NCI-H146 treated with DMSO at 0.1 percent for 48 hours (cell line): ENCODE data around the gene LMO7.
A peak's percentile ranks its signal among the peaks of the same experiment; 100 is the strongest.
"Not testable (repeated sequence)": the region's sequence is repeated elsewhere in the genome, so short reads cannot be mapped to it uniquely, and the experiment has no call there.

Experiments
- DNase-seq: peaks from one replicate; lab custom pipeline; 2025; ENCODE audit not compliant: unreplicated experiment; lab: John Stamatoyannopoulos, UW

Gene LMO7

GRCh38 chr13:75647126-75647784 lies 11.1 kb downstream of the LMO7 start:
- no peak for DNase-seq

- no peak for DNase-seq
Observed at GRCh38 chr13:75648446-75648845, 12.3 kb downstream of the LMO7 start.

- DNase-seq, result no peak
Observed at GRCh38 chr13:75651013-75651412, 14.9 kb downstream of the LMO7 start.

- DNase-seq, result no peak
Observed at GRCh38 chr13:75652726-75653125, 16.6 kb downstream of the LMO7 start.

GRCh38 chr13:75656425-75656989 lies 20.4 kb downstream of the LMO7 start:
- no peak for DNase-seq

GRCh38 chr13:75657111-75657510 lies 21.0 kb downstream of the LMO7 start:
- no peak for DNase-seq

- no peak for DNase-seq
Observed at GRCh38 chr13:75660694-75661093, 24.6 kb downstream of the LMO7 start.

- no peak for DNase-seq
Observed at GRCh38 chr13:75661443-75661842, 25.3 kb downstream of the LMO7 start.

GRCh38 chr13:75666646-75667351 lies 30.7 kb downstream of the LMO7 start:
- DNase-seq, result no peak

- DNase-seq, result no peak
Observed at GRCh38 chr13:75669706-75670105, 33.6 kb downstream of the LMO7 start.

GRCh38 chr13:75670496-75670895 lies 34.4 kb downstream of the LMO7 start:
- DNase-seq, result no peak

- DNase-seq, result no peak
Observed at GRCh38 chr13:75675421-75675820, 39.3 kb downstream of the LMO7 start.

- DNase-seq, result no peak
Observed at GRCh38 chr13:75679459-75679858, 43.3 kb downstream of the LMO7 start.

- DNase-seq, result not testable (repeated sequence)
Observed at GRCh38 chr13:75680251-75680650, 44.1 kb downstream of the LMO7 start.

GRCh38 chr13:75682326-75682725 lies 46.2 kb downstream of the LMO7 start:
- DNase-seq, result no peak

- peak; percentile 82 for DNase-seq
Observed at GRCh38 chr13:75685239-75685697, 49.1 kb downstream of the LMO7 start.

- DNase-seq, result peak; percentile 7
Observed at GRCh38 chr13:75687150-75687763, 51.1 kb downstream of the LMO7 start.

GRCh38 chr13:75689686-75690085 lies 53.6 kb downstream of the LMO7 start:
- DNase-seq, result no peak

- no peak for DNase-seq
Observed at GRCh38 chr13:75690607-75691006, 54.5 kb downstream of the LMO7 start.

- DNase-seq, result no peak
Observed at GRCh38 chr13:75691183-75691582, 55.1 kb downstream of the LMO7 start.

GRCh38 chr13:75693227-75693626 lies 57.1 kb downstream of the LMO7 start:
- DNase-seq, result no peak

- DNase-seq, result no peak
Observed at GRCh38 chr13:75694722-75695121, 58.6 kb downstream of the LMO7 start.
